ENCODE data around the gene GPR146. TPM values are rescaled to one million over a fixed set of nuclear protein-coding genes. Genes with fewer than 3 reads are reported as not detected.

The GPR146 gene
- total RNA-seq, 1 experiment from 2014 or later, result 0.92 TPM

- TF ChIP-seq PREB (CRISPR knock-in tag; IDR thresholded peaks at IDR 0.05; ENCODE audit: borderline replicate concordance) (no peak), SP1 (CRISPR knock-in tag; conservative IDR thresholded peaks at IDR 0.05) (no peak)
Measured at GRCh38 chr7:1022356-1022755, 22.0 kb upstream of the GPR146 start (continued).

GRCh38 chr7:1022801-1023465 is 21.4 kb upstream of the GPR146 start:
- CTCF ChIA-PET, result interaction anchor here (1.1 to 1.3 kb wide), 2 partner anchors 30 to 63 kb away, joined by 3 to 5 read pairs; no protein-coding TSS in a partner anchor
- no peak overlapping the region for H3K4me3 Mint-ChIP-seq
- POLR2A ChIA-PET, result no interaction called here
- DNase-seq (ENCODE audit: low spot score), result no peak
- no peak for TF ChIP-seq ZNF423 (CRISPR knock-in tag; IDR thresholded peaks at IDR 0.05)
- TF ChIP-seq ATF1 (CRISPR knock-in tag; IDR thresholded peaks at IDR 0.05), result no peak
- no peak for TF ChIP-seq ZNF532 (CRISPR knock-in tag; IDR thresholded peaks at IDR 0.05; ENCODE audit: borderline replicate concordance)
- TF ChIP-seq ZNF512 (CRISPR knock-in tag; IDR thresholded peaks at IDR 0.05; ENCODE audit: borderline replicate concordance), result no peak
- no peak for TF ChIP-seq RORB (CRISPR knock-in tag; IDR thresholded peaks at IDR 0.05)
- TF ChIP-seq JAZF1 (CRISPR knock-in tag; IDR thresholded peaks at IDR 0.05), result no peak
- TF ChIP-seq ELF4 (CRISPR knock-in tag; IDR thresholded peaks at IDR 0.05; ENCODE audit: low read depth), result no peak
- TF ChIP-seq SOX15 (CRISPR knock-in tag; IDR thresholded peaks at IDR 0.05), result no peak
- TF ChIP-seq ZNF425 (CRISPR knock-in tag; conservative IDR thresholded peaks at IDR 0.05), result no peak
- TF ChIP-seq NFATC4 (CRISPR knock-in tag; IDR thresholded peaks at IDR 0.05), result no peak
- no peak for TF ChIP-seq MYBL2 (CRISPR knock-in tag; IDR thresholded peaks at IDR 0.05)
- TF ChIP-seq ETV6 (CRISPR knock-in tag; IDR thresholded peaks at IDR 0.05), result no peak
- no peak for ATAC-seq
- no peaks in the 10 kb centered on the region for H3K27me3 Mint-ChIP-seq (ENCODE audit: low read depth)
- H3K36me3 Mint-ChIP-seq, result peaks cover 3% of the 10 kb centered on the region; the same call in 1 of the 2 replicates
- no peaks in the 10 kb centered on the region for H3K9me3 Mint-ChIP-seq
- no peak overlapping the region for H3K27ac Mint-ChIP-seq
- peaks cover 3% of the 10 kb centered on the region; the same call in 1 of the 2 replicates for H3K4me1 Mint-ChIP-seq
